MCF 10A (cell line): Measurements from ENCODE around the gene SLC25A12. TPM values are rescaled to one million over a fixed set of nuclear protein-coding genes. Genes with fewer than 3 reads are reported as not detected.

Source experiments
- BruUV-seq: library from RNA; stranded (reverse); fragments of 400-500 nt; replicated peaks from 2 replicates; lab custom pipeline; 2021; lab: Mats Ljungman, UMichigan
- CTCF ChIA-PET: fragments of 300-600 bp; sonication (Branson Sonifier 250); formaldehyde crosslinking; extraction: SDS; loops from one replicate; lab custom pipeline; 2021; ENCODE audit warnings: antibody characterized with exemption, inconsistent platforms; lab: Yijun Ruan, JAX
- POLR2A ChIA-PET: fragments of 300-600, 350-650 bp; sonication (Branson Sonifier 250); formaldehyde crosslinking; extraction: SDS; loops from one replicate; lab custom pipeline; 2020; ENCODE audit warnings: antibody characterized with exemption, inconsistent platforms; lab: Yijun Ruan, JAX
- DNase-seq: peaks from one replicate; pipeline ENCODE4 v3.0.0-alpha.2; 2018; ENCODE audit not compliant: unreplicated experiment
- H3K27ac Mint-ChIP-seq: one replicate; pipeline ENCODE4 v1.8.0; 2022; ENCODE audit warnings: mild to moderate bottlenecking, low read depth, mixed read lengths; ENCODE audit not compliant: unreplicated experiment
- H3K27me3 Mint-ChIP-seq: one replicate; pipeline ENCODE4 v1.8.0; 2022; ENCODE audit warnings: mixed read lengths; ENCODE audit not compliant: insufficient read depth, unreplicated experiment
- H3K36me3 Mint-ChIP-seq: one replicate; pipeline ENCODE4 v1.8.0; 2022; ENCODE audit warnings: mild to moderate bottlenecking, moderate library complexity, mixed read lengths; ENCODE audit not compliant: insufficient read depth, unreplicated experiment
- H3K4me1 Mint-ChIP-seq: one replicate; pipeline ENCODE4 v1.8.0; 2022; ENCODE audit warnings: mixed read lengths; ENCODE audit not compliant: insufficient read depth, unreplicated experiment
- H3K4me3 Mint-ChIP-seq: one replicate; pipeline ENCODE4 v1.8.0; 2022; ENCODE audit warnings: mild to moderate bottlenecking, moderate library complexity, mixed read lengths; ENCODE audit not compliant: unreplicated experiment
- H3K9me3 Mint-ChIP-seq: one replicate; pipeline ENCODE4 v1.8.0; 2022; ENCODE audit warnings: mixed read lengths; ENCODE audit not compliant: unreplicated experiment
- intact Hi-C: fragments of 100-400 bp; cut with micrococcal nuclease; formaldehyde crosslinking; loops from 2 replicates; pipeline ENCODE4 v1.14.1; 2022
- total RNA-seq: library from RNA; stranded (reverse); gene quantifications from 2 replicates; pipeline ENCODE4 v1.2.3, GENCODE V29; 2022
- TF ChIP-seq, protein P1 (sequence below): fragments of 200-600 bp; IDR thresholded peaks from one replicate; pipeline ENCODE4 v1.8.0; 2022; ENCODE audit warnings: antibody characterized with exemption, mild to moderate bottlenecking; ENCODE audit not compliant: unreplicated experiment

Gene SLC25A12
- total RNA-seq, 1 experiment from 2014 or later: 12.5 TPM

DNA sequence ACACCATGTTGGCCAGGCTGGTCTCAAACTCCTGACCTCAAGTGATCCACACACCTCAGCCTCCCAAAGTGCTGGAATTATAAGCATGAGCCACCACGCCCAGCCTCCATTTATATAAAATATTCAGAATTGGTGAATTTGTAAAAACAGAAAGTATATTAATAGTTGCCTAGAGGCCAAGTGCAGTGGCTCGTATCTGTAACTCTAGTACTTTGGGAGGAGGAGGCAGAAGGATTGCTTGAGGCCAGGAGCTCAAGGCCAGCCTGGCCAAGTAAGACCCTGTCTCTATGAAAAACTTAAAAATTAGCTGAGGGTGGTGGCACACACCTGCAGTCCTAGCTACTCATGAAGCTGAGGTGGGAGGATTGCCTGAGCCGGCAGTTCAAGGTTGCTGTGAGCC, 89.6 kb downstream of the SLC25A12 start:
- BruUV-seq: no TSS peak
- Mint-ChIP-seq H3K27me3 (no peaks in the 10 kb centered on the region), H3K27ac (no peak overlapping the region), H3K4me1 (peaks cover 12% of the 10 kb centered on the region), H3K9me3 (no peaks in the 10 kb centered on the region), H3K4me3 (no peak overlapping the region), H3K36me3 (peaks cover 27% of the 10 kb centered on the region)
- intact Hi-C loops: no loop called here
- ChIA-PET POLR2A (no interaction called here), CTCF (no interaction called here)
- DNase-seq: no peak
- TF ChIP-seq, protein P1, sequence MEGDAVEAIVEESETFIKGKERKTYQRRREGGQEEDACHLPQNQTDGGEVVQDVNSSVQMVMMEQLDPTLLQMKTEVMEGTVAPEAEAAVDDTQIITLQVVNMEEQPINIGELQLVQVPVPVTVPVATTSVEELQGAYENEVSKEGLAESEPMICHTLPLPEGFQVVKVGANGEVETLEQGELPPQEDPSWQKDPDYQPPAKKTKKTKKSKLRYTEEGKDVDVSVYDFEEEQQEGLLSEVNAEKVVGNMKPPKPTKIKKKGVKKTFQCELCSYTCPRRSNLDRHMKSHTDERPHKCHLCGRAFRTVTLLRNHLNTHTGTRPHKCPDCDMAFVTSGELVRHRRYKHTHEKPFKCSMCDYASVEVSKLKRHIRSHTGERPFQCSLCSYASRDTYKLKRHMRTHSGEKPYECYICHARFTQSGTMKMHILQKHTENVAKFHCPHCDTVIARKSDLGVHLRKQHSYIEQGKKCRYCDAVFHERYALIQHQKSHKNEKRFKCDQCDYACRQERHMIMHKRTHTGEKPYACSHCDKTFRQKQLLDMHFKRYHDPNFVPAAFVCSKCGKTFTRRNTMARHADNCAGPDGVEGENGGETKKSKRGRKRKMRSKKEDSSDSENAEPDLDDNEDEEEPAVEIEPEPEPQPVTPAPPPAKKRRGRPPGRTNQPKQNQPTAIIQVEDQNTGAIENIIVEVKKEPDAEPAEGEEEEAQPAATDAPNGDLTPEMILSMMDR: no peak

DNA sequence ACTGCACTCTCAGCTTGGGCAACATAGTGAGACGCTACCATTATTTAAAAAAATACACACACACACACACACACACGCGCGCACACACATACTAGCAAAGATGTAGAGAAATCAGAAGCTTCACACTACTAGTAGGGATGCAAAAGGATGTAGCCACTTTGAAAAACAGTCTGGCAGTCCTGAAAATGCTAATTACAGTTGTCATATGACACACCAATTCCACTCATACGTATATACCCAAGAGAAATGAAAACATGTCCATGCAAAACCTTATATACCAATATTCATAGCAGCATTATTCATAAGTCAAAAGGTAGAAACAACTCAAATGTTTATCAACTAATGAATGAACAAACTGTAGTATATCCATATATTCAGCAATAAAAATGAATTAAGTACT, 90.3 kb downstream of the SLC25A12 start:
- POLR2A ChIA-PET: interaction anchor here (0.6 kb wide), 1 partner anchor 82 kb away, joined by 3 read pairs; no protein-coding TSS in a partner anchor
- Mint-ChIP-seq H3K4me1 (peaks cover 12% of the 10 kb centered on the region), H3K4me3 (no peak overlapping the region), H3K27me3 (no peaks in the 10 kb centered on the region), H3K9me3 (no peaks in the 10 kb centered on the region), H3K36me3 (peaks cover 23% of the 10 kb centered on the region), H3K27ac (no peak overlapping the region)
- BruUV-seq: no TSS peak
- intact Hi-C loops: no loop called here
- TF ChIP-seq, protein P1: no peak
- DNase-seq: no peak
- CTCF ChIA-PET: no interaction called here

DNA sequence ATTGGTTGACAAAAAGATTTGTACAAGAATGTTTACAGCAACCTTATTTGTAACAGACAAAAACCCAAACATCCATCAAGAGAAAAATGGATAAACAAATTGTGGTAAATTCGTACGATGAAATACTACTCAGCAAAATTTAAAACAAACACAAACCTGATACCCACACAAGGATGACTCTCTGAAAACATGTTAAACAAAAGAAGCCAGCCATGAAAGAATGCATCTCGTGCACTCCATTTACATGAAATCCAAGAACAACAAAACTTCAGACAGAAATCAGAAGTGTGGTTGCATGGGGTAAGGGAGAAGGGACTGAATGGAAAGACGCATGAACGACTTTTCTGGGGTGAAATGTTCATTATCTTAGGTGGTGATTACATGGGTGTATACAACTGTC, 93.4 kb downstream of the SLC25A12 start:
- Mint-ChIP-seq H3K27ac (no peak overlapping the region), H3K4me1 (peaks cover 7% of the 10 kb centered on the region), H3K36me3 (peaks cover 14% of the 10 kb centered on the region), H3K4me3 (no peak overlapping the region), H3K9me3 (no peaks in the 10 kb centered on the region), H3K27me3 (no peaks in the 10 kb centered on the region)
- intact Hi-C loops: no loop called here
- CTCF ChIA-PET: interaction anchor here (0.7 kb wide), 1 partner anchor 1961 kb away, joined by 3 read pairs; no protein-coding TSS in a partner anchor
- POLR2A ChIA-PET: interaction anchor here (0.6 kb wide), 1 partner anchor 935 kb away, joined by 3 read pairs; no protein-coding TSS in a partner anchor
- no peak for DNase-seq
- no TSS peak for BruUV-seq
- TF ChIP-seq, protein P1: no peak

DNA sequence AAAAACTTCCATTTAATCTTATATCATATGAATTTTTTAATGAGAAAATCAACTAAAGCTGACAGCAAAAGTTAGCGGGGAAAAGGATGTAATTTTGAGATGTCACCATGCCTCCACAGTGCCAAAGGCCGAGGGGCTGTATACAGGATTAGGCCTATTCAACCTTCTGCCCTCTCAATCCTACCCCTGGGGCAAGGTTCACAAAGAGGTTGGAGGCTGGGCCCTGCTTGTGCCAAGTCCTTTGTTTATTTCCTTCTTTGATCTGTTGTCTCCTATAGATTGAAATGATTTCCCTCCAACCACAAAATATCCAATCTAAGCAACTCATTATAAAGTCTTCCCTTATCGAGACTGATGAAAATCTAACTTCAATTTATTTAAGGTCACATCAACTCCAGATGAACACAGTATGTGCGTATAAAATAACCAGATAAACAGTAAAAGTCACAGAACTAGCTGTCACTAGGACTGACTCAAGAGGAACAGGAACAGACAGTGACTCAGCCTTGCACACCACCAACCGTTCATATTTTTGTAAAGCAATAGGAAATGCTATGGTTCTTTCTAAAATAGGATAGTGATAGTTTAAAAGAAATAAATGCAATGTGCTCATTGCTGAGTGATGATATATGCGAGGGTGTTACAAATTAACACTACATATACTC, 95.8 kb downstream of the SLC25A12 start:
- no TSS peak for BruUV-seq
- peaks cover 12% of the 10 kb centered on the region for H3K36me3 Mint-ChIP-seq
- POLR2A ChIA-PET: interaction anchor here (0.9 to 1.8 kb wide), 3 partner anchors 9 to 111 kb away, joined by 3 to 6 read pairs (median 4); partner anchors contain the start of gene DYNC1I2
- H3K9me3 Mint-ChIP-seq: no peaks in the 10 kb centered on the region
- no peak overlapping the region for H3K4me3 Mint-ChIP-seq
- no peaks in the 10 kb centered on the region for H3K27me3 Mint-ChIP-seq
- peak overlapping the region; percentile 84 for H3K27ac Mint-ChIP-seq
- CTCF ChIA-PET: interaction anchor here (1.0 to 2.5 kb wide), 2 partner anchors 13 to 18 kb away, joined by 3 to 9 read pairs; no protein-coding TSS in a partner anchor
- TF ChIP-seq, protein P1: no peak
- intact Hi-C loops: no loop called here
- H3K4me1 Mint-ChIP-seq: peaks cover 7% of the 10 kb centered on the region
- DNase-seq: peak; percentile 49
